HepG2 (cell line): ENCODE results near the gene HSDL2.

ENCODE experiments used
- ATF7-NPFF ChIP-seq: sonication (generic); formaldehyde crosslinking; IDR thresholded peaks from 2 replicates; pipeline ENCODE4 v1.8.1; 2023; ENCODE audit warnings: mild to moderate bottlenecking, low read depth, missing genetic modification reagents, moderate library complexity
- MTA1 ChIP-seq: sonication (generic); formaldehyde crosslinking; IDR thresholded peaks from 2 replicates; pipeline ENCODE4 v1.4.0; 2020; ENCODE audit warnings: missing genetic modification reagents, mild to moderate bottlenecking, borderline replicate concordance
- POLR2A ChIP-seq, 2 experiments: IDR thresholded peaks; 2 replicates each; pipeline ENCODE4 v1.6.1; 2011; ENCODE audit warnings: low read depth in 2 of 2, low read length in 2 of 2, mild to moderate bottlenecking in 1 of 2, moderate library complexity in 1 of 2; ENCODE audit not compliant: insufficient read depth in 1 of 2
- SMC3 ChIP-seq: IDR thresholded peaks from 2 replicates; pipeline ENCODE4 v1.6.1; 2011; ENCODE audit warnings: low read length, improper control_type of control experiment
- STAT5B ChIP-seq: sonication (generic); formaldehyde crosslinking; IDR thresholded peaks from 2 replicates; pipeline ENCODE4 v1.4.0; 2020; ENCODE audit warnings: missing genetic modification reagents
- SUZ12 ChIP-seq: fragments of 150-350 bp; IDR thresholded peaks from 2 replicates; pipeline ENCODE4 v1.6.1; 2014; ENCODE audit warnings: low read depth, low read length
- TEAD3 ChIP-seq: optimal IDR thresholded peaks from 2 replicates; pipeline ENCODE3; 2016; ENCODE audit warnings: borderline replicate concordance
- ZMYM4 ChIP-seq: sonication (generic); formaldehyde crosslinking; IDR thresholded peaks from 2 replicates; pipeline ENCODE4 v1.8.1; 2023; ENCODE audit warnings: mild to moderate bottlenecking, missing genetic modification reagents
- ZNF572 ChIP-seq: sonication (generic); formaldehyde crosslinking; IDR thresholded peaks from 2 replicates; pipeline ENCODE4 v1.5.1; 2020; ENCODE audit warnings: mild to moderate bottlenecking, missing genetic modification reagents
- TF ChIP-seq, protein P1 (sequence below): sonication (generic); formaldehyde crosslinking; conservative IDR thresholded peaks from 2 replicates; pipeline ENCODE4 v1.4.0; 2020; ENCODE audit warnings: missing genetic modification reagents
- TF ChIP-seq, protein P2 (sequence below): sonication (generic); formaldehyde crosslinking; IDR thresholded peaks from 2 replicates; pipeline ENCODE4 v1.8.1; 2023; ENCODE audit warnings: missing genetic modification reagents, inconsistent platforms, borderline replicate concordance
- TF ChIP-seq, protein P3 (sequence below): sonication (generic); formaldehyde crosslinking; IDR thresholded peaks from 2 replicates; pipeline ENCODE4 v1.4.0; 2020; ENCODE audit warnings: missing genetic modification reagents

DNA sequence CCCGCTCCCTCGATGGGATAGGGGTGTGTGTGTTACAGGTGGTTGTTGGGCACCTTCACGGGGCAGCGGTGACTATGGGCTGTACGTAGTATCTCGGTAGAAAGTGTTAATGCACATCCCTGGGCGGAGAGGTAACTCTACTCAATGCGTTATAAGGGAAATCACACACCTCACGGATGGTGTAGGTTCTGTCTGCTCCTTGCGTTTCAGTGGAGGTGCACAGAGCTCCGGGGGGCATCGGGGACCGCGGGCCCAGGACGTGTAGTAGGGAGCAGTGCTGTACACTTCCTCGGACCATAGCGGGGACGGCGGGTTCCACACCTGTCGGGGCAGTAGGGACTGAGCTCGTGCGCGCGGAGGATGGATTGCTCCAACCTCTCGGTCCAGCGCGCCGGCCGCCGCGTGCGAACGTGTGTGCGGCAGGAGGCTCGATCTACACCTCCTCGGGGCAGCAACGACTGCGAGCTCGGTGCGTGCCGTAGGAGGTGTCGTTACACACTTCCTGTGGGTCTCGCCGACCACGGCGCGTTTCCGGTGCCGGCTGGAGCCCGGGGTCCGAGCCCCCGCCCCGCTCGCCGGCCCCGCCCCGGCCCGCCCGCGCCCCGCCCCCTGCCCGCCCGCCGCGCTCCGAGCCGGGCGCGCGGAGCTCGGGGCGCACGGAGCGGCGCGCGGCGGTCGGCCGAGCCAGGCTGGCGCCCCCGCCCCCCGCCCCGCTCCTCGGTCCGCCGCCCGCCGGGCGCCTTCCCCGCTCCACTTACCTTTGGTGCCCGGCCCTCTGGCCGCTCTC is 106.5 kb downstream of the HSDL2 start, which contains the start of gene KIAA1958:
- TF ChIP-seq POLR2A (IDR thresholded peaks at IDR 0.05; ENCODE audit: insufficient read depth in 1 of 2, low read depth in 2 of 2, low read length in 2 of 2): peak; percentile 92 to 99
- TF ChIP-seq, protein P1, sequence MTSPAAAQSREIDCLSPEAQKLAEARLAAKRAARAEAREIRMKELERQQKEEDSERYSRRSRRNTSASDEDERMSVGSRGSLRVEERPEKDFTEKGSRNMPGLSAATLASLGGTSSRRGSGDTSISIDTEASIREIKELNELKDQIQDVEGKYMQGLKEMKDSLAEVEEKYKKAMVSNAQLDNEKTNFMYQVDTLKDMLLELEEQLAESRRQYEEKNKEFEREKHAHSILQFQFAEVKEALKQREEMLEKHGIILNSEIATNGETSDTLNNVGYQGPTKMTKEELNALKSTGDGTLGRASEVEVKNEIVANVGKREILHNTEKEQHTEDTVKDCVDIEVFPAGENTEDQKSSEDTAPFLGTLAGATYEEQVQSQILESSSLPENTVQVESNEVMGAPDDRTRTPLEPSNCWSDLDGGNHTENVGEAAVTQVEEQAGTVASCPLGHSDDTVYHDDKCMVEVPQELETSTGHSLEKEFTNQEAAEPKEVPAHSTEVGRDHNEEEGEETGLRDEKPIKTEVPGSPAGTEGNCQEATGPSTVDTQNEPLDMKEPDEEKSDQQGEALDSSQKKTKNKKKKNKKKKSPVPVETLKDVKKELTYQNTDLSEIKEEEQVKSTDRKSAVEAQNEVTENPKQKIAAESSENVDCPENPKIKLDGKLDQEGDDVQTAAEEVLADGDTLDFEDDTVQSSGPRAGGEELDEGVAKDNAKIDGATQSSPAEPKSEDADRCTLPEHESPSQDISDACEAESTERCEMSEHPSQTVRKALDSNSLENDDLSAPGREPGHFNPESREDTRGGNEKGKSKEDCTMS (CRISPR knock-in tag): no peak
- 0 out of 2 replicates have a peak, but pooled peaks have one; percentile 60 for TF ChIP-seq STAT5B (CRISPR knock-in tag)
- TF ChIP-seq, protein P2, sequence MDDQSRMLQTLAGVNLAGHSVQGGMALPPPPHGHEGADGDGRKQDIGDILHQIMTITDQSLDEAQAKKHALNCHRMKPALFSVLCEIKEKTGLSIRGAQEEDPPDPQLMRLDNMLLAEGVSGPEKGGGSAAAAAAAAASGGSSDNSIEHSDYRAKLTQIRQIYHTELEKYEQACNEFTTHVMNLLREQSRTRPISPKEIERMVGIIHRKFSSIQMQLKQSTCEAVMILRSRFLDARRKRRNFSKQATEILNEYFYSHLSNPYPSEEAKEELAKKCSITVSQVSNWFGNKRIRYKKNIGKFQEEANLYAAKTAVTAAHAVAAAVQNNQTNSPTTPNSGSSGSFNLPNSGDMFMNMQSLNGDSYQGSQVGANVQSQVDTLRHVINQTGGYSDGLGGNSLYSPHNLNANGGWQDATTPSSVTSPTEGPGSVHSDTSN (CRISPR knock-in tag): no peak
- TF ChIP-seq SUZ12: no peak
- TF ChIP-seq, protein P3, sequence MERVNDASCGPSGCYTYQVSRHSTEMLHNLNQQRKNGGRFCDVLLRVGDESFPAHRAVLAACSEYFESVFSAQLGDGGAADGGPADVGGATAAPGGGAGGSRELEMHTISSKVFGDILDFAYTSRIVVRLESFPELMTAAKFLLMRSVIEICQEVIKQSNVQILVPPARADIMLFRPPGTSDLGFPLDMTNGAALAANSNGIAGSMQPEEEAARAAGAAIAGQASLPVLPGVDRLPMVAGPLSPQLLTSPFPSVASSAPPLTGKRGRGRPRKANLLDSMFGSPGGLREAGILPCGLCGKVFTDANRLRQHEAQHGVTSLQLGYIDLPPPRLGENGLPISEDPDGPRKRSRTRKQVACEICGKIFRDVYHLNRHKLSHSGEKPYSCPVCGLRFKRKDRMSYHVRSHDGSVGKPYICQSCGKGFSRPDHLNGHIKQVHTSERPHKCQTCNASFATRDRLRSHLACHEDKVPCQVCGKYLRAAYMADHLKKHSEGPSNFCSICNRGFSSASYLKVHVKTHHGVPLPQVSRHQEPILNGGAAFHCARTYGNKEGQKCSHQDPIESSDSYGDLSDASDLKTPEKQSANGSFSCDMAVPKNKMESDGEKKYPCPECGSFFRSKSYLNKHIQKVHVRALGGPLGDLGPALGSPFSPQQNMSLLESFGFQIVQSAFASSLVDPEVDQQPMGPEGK: no peak; the same call in 1 of the 2 replicates
- TF ChIP-seq MTA1: peak; percentile 41; the same call in 1 of the 2 replicates
- TF ChIP-seq ZNF572 (CRISPR knock-in tag): no peak
- TF ChIP-seq TEAD3 (CRISPR knock-in tag): peak; percentile 41
- TF ChIP-seq ATF7-NPFF (CRISPR knock-in tag): peak; percentile 98
- TF ChIP-seq ZMYM4: peak; percentile 86
- no peak for TF ChIP-seq SMC3
